ENCODE data around the gene TAL2. TPM values are rescaled to one million over a fixed set of nuclear protein-coding genes. Genes with fewer than 3 reads are reported as not detected.

The TAL2 gene
- total RNA-seq (2021): 0.50 and 1.1 TPM in 2 replicates
- long read RNA-seq: 0 reads

GRCh38 chr9:105662184-105663104 is at the start of gene TAL2:
TSS of gene TAL2 (plus strand) at chr9:105662457. CDS start at chr9:105662497, 40 bp downstream.
- H3K56ac ChIP-seq (ENCODE audit: insufficient read length, low read depth, low read length): no peak within 1 kb of the TSS
- no peak within 1 kb of the TSS for H3K27ac ChIP-seq (ENCODE audit: insufficient read length, low read depth, low read length)
- no CpG with 5 or more reads among the region's 12 CpGs for WGBS (ENCODE audit: extremely low coverage, insufficient read length, low lambda C conversion rate)
- no peak for DNase-seq
- no peak within 1 kb of the TSS for H3T11ph ChIP-seq (ENCODE audit: low read length)
- no peak within 1 kb of the TSS for H3K23ac ChIP-seq (ENCODE audit: insufficient read length, low read depth, low read length)
- no peaks in the 10 kb centered on the region for H3K27me3 ChIP-seq (ENCODE audit: insufficient read depth, low read length)
- Mint-ChIP-seq H3K9me3 (no peaks in the 10 kb centered on the region; a peak in 1 of 5 replicates), H3K27me3 (ENCODE audit: low read depth) (peaks cover 36% of the 10 kb centered on the region), H3K4me1 (peaks cover 15 to 17% of the 10 kb centered on the region in 2 experiments), H3K36me3 (ENCODE audit: insufficient read depth in 1 of 3, low read depth in 3 of 3) (no peaks in the 10 kb centered on the region), H3K27ac (no peak within 1 kb of the TSS), H3K4me3 (no peak within 1 kb of the TSS)
- no peaks in the 10 kb centered on the region for H3K79me2 ChIP-seq (ENCODE audit: insufficient read depth, low read length)
- no peak for TF ChIP-seq CTCF (conservative IDR thresholded peaks at IDR 0.05)
- no peak within 1 kb of the TSS for H3K18ac ChIP-seq (ENCODE audit: insufficient read length, low read depth, low read length)
- H3K79me1 ChIP-seq (ENCODE audit: insufficient read depth, low read depth, low read length, poor library complexity, severe bottlenecking): no peaks in the 10 kb centered on the region
- no peaks in the 10 kb centered on the region for H3K9me3 ChIP-seq (ENCODE audit: control insufficient read depth, low read depth, low read length)
- no peaks in the 10 kb centered on the region for H3K23me2 ChIP-seq (ENCODE audit: insufficient read length, low read depth, low read length, poor library complexity, severe bottlenecking)
- H2BK5ac ChIP-seq (ENCODE audit: insufficient read length, low read length): no peak within 1 kb of the TSS
- no peaks in the 10 kb centered on the region for H4K20me1 ChIP-seq (ENCODE audit: control insufficient read depth, insufficient read depth, insufficient read length)
- H2AFZ ChIP-seq (ENCODE audit: low read length): no peak within 1 kb of the TSS
- no peak within 1 kb of the TSS for H2BK20ac ChIP-seq (ENCODE audit: low read depth, low read length, poor library complexity, severe bottlenecking)
- no peak within 1 kb of the TSS for H4K5ac ChIP-seq (ENCODE audit: insufficient read length, low read depth, low read length)
- H2BK15ac ChIP-seq (ENCODE audit: low read depth, low read length): no peak within 1 kb of the TSS
- H3K14ac ChIP-seq (ENCODE audit: insufficient read depth, low read length): peak within 1 kb of the TSS; percentile 64; the same call in 1 of the 2 replicates
- H3K4ac ChIP-seq (ENCODE audit: low read depth, low read length): no peak within 1 kb of the TSS
- H2BK120ac ChIP-seq (ENCODE audit: low read depth, low read length, poor library complexity, severe bottlenecking): no peak within 1 kb of the TSS
- H4K91ac ChIP-seq (ENCODE audit: insufficient read length, low read depth, low read length): no peak within 1 kb of the TSS
- H2BK12ac ChIP-seq (ENCODE audit: insufficient read length, low read depth, low read length): no peak within 1 kb of the TSS
- no peak within 1 kb of the TSS for H3K9ac ChIP-seq (ENCODE audit: extremely low read depth, insufficient read length, low read length)
- no peak within 1 kb of the TSS for H2AK5ac ChIP-seq (ENCODE audit: insufficient read length, low read length)
- H3K4me2 ChIP-seq (ENCODE audit: insufficient read depth, insufficient read length, low read length): no peak within 1 kb of the TSS
- no peak within 1 kb of the TSS for H4K8ac ChIP-seq (replicated peaks; ENCODE audit: insufficient read length, low read depth, low read length)
- no peaks in the 10 kb centered on the region; the same call in 1 of the 2 replicates for H3K4me1 ChIP-seq (ENCODE audit: insufficient read depth, low read length)

All from H9 (cell line).